HG03066 (cell line): ENCODE results near the gene KCNAB1.

Source experiments
- ATAC-seq: cut with Tn5 transposase; IDR thresholded peaks from one replicate; pipeline ENCODE4 v1.9.1; 2021; ENCODE audit warnings: low read depth; ENCODE audit not compliant: unreplicated experiment

Gene KCNAB1

GRCh38 chr3:156389449-156389950 is 269.1 kb downstream of the KCNAB1 start:
- no peak for ATAC-seq

- ATAC-seq = no peak
Observed at GRCh38 chr3:156390846-156391245, 270.5 kb downstream of the KCNAB1 start.

- ATAC-seq = no peak
Observed at GRCh38 chr3:156395961-156396710, 275.8 kb downstream of the KCNAB1 start.

- no peak for ATAC-seq
Observed at GRCh38 chr3:156396851-156397250, 276.5 kb downstream of the KCNAB1 start.

GRCh38 chr3:156397534-156397933 is 277.2 kb downstream of the KCNAB1 start:
- ATAC-seq = no peak

GRCh38 chr3:156400062-156400461 is 279.7 kb downstream of the KCNAB1 start:
- no peak for ATAC-seq

GRCh38 chr3:156400735-156401134 is 280.4 kb downstream of the KCNAB1 start:
- no peak for ATAC-seq

GRCh38 chr3:156404217-156404616 is 283.8 kb downstream of the KCNAB1 start:
- ATAC-seq = no peak

- no peak for ATAC-seq
Observed at GRCh38 chr3:156406393-156406792, 286.0 kb downstream of the KCNAB1 start.

GRCh38 chr3:156407617-156408225 is 287.3 kb downstream of the KCNAB1 start:
- no peak for ATAC-seq

GRCh38 chr3:156409694-156410093 is 289.3 kb downstream of the KCNAB1 start:
- ATAC-seq = no peak

- no peak for ATAC-seq
Observed at GRCh38 chr3:156412600-156412999, 292.2 kb downstream of the KCNAB1 start.

GRCh38 chr3:156413293-156413892 is 293.0 kb downstream of the KCNAB1 start:
- no peak for ATAC-seq

GRCh38 chr3:156416846-156417558 is 296.6 kb downstream of the KCNAB1 start:
- no peak for ATAC-seq

- no peak for ATAC-seq
Observed at GRCh38 chr3:156417559-156418132, 297.3 kb downstream of the KCNAB1 start.

- ATAC-seq = no peak
Observed at GRCh38 chr3:156418428-156418827, 298.1 kb downstream of the KCNAB1 start.

GRCh38 chr3:156421534-156421933 is 301.2 kb downstream of the KCNAB1 start:
- ATAC-seq = no peak

- no peak for ATAC-seq
Observed at GRCh38 chr3:156424758-156425157, 304.4 kb downstream of the KCNAB1 start.

- no peak for ATAC-seq
Observed at GRCh38 chr3:156425651-156426050, 305.3 kb downstream of the KCNAB1 start.

GRCh38 chr3:156429125-156429524 is 308.7 kb downstream of the KCNAB1 start:
- no peak for ATAC-seq
